ENCODE measurements around the gene CHCHD6. TPM values are rescaled to one million over a fixed set of nuclear protein-coding genes. Genes with fewer than 3 reads are reported as not detected.

The CHCHD6 gene
- total RNA-seq, 1 donor from 2014 or later: 31.0 TPM

GRCh38 chr3:126855374-126855773 is 151.3 kb downstream of the CHCHD6 start:
- no peaks in the 10 kb centered on the region for H3K36me3 Mint-ChIP-seq
- DNase-seq (ENCODE audit: low spot score in 2 of 2, unreplicated experiment in 2 of 2): peak in 1 of 2 experiments; percentile 16
- TF ChIP-seq CTCF (IDR thresholded peaks at IDR 0.05; ENCODE audit: unreplicated experiment): no peak
- no peaks in the 10 kb centered on the region for H3K27me3 Mint-ChIP-seq (ENCODE audit: low read depth)
- no peaks in the 10 kb centered on the region for H3K9me3 Mint-ChIP-seq
- H3K27ac Mint-ChIP-seq: no peak overlapping the region
- no peak overlapping the region for H3K4me3 Mint-ChIP-seq
- H3K4me1 Mint-ChIP-seq: peaks cover 33% of the 10 kb centered on the region

- H3K9me3 Mint-ChIP-seq: no peaks in the 10 kb centered on the region
- no peaks in the 10 kb centered on the region for H3K27me3 Mint-ChIP-seq (ENCODE audit: low read depth)
- peaks cover 15% of the 10 kb centered on the region for H3K4me1 Mint-ChIP-seq
- no peak overlapping the region for H3K4me3 Mint-ChIP-seq
- TF ChIP-seq CTCF (IDR thresholded peaks at IDR 0.05; ENCODE audit: unreplicated experiment): no peak
- H3K36me3 Mint-ChIP-seq: no peaks in the 10 kb centered on the region
- H3K27ac Mint-ChIP-seq: no peak overlapping the region
- peak in 1 of 2 experiments; percentile 6 for DNase-seq (ENCODE audit: low spot score in 2 of 2, unreplicated experiment in 2 of 2)
These were observed 153.9 kb downstream of the CHCHD6 start for GRCh38 chr3:126857928-126858327.

GRCh38 chr3:126858401-126858800 is 154.4 kb downstream of the CHCHD6 start:
- peak in 1 of 2 experiments; percentile 30 for DNase-seq (ENCODE audit: low spot score in 2 of 2, unreplicated experiment in 2 of 2)
- Mint-ChIP-seq H3K9me3 (no peaks in the 10 kb centered on the region), H3K27ac (no peak overlapping the region), H3K36me3 (no peaks in the 10 kb centered on the region), H3K4me3 (no peak overlapping the region), H3K4me1 (peaks cover 11% of the 10 kb centered on the region), H3K27me3 (ENCODE audit: low read depth) (no peaks in the 10 kb centered on the region)
- TF ChIP-seq CTCF (IDR thresholded peaks at IDR 0.05; ENCODE audit: unreplicated experiment): no peak

- no peak overlapping the region for H3K27ac Mint-ChIP-seq
- peaks cover 7% of the 10 kb centered on the region for H3K4me1 Mint-ChIP-seq
- H3K4me3 Mint-ChIP-seq: no peak overlapping the region
- DNase-seq (ENCODE audit: low spot score in 2 of 2, unreplicated experiment in 2 of 2): peak in 1 of 2 experiments; percentile 17
- H3K27me3 Mint-ChIP-seq (ENCODE audit: low read depth): no peaks in the 10 kb centered on the region
- H3K9me3 Mint-ChIP-seq: no peaks in the 10 kb centered on the region
- TF ChIP-seq CTCF (IDR thresholded peaks at IDR 0.05; ENCODE audit: unreplicated experiment): no peak
- H3K36me3 Mint-ChIP-seq: no peaks in the 10 kb centered on the region
These were observed 154.8 kb downstream of the CHCHD6 start for GRCh38 chr3:126858887-126859286.

- H3K4me3 Mint-ChIP-seq: no peak overlapping the region
These were observed 155.6 kb downstream of the CHCHD6 start for GRCh38 chr3:126859415-126860246.

More at GRCh38 chr3:126859415-126860246, 155.6 kb downstream of the CHCHD6 start:
- Mint-ChIP-seq H3K4me1 (no peaks in the 10 kb centered on the region), H3K27ac (no peak overlapping the region), H3K36me3 (no peaks in the 10 kb centered on the region), H3K27me3 (ENCODE audit: low read depth) (no peaks in the 10 kb centered on the region), H3K9me3 (no peaks in the 10 kb centered on the region)
- peak in 1 of 2 experiments; percentile 19 for DNase-seq (ENCODE audit: low spot score in 2 of 2, unreplicated experiment in 2 of 2)
- no peak for TF ChIP-seq CTCF (IDR thresholded peaks at IDR 0.05; ENCODE audit: unreplicated experiment)
